Tibial nerve (tissue), 4 donors: Measurements from ENCODE around the gene GNB5. TPM values are rescaled to one million over a fixed set of nuclear protein-coding genes. Genes with fewer than 3 reads are reported as not detected.
"Not testable (repeated sequence)": the region's sequence is repeated elsewhere in the genome, so short reads cannot be mapped to it uniquely, and the experiment has no call there.

Experiments
- DNase-seq, 2 donors: peaks; one replicate each; pipeline ENCODE4 v3.0.0-alpha.2; 2019; ENCODE audit warnings: low spot score in 2 of 2
- H3K27ac ChIP-seq, 4 donors: fragments of 200-600 bp; sonication (generic) in 3 of 4; one replicate each; pipeline ENCODE4 v1.5.1; 2017 to 2019; ENCODE audit warnings: mild to moderate bottlenecking in 1 of 4
- H3K27me3 ChIP-seq, 2 donors: fragments of 200-600 bp; sonication (generic) in 1 of 2; one replicate each; pipeline versions ENCODE4 v1.5.1 to v1.6.0; 2017 to 2019
- H3K36me3 ChIP-seq, 3 donors: fragments of 200-600 bp; sonication (generic); one replicate each; pipeline ENCODE4 v1.5.1; 2018 to 2019
- H3K4me1 ChIP-seq, 4 donors: fragments of 200-600 bp; sonication (generic) in 3 of 4; one replicate each; pipeline ENCODE4 v1.5.1; 2017 to 2019
- H3K4me3 ChIP-seq, 4 donors: fragments of 200-600 bp; sonication (generic) in 3 of 4; one replicate each; pipeline ENCODE4 v1.5.1; 2017 to 2019; ENCODE audit warnings: mild to moderate bottlenecking in 1 of 4, moderate library complexity in 1 of 4
- H3K9me3 ChIP-seq, 4 donors: fragments of 200-600 bp; sonication (generic) in 3 of 4; one replicate each; pipeline ENCODE4 v1.5.1; 2017 to 2019
- CTCF ChIP-seq, 5 experiments: fragments of 200-600 bp in 3 of 5; fragments of 450-650 bp in 2 of 5; sonication (generic) in 3 of 5; IDR thresholded peaks; one replicate each; pipeline ENCODE4 v1.5.1; 2016 to 2019; ENCODE audit warnings: antibody characterized with exemption in 5 of 5, mild to moderate bottlenecking in 3 of 5, moderate library complexity in 2 of 5
- EP300 ChIP-seq, 2 donors: sonication (generic); formaldehyde crosslinking; IDR thresholded peaks; one replicate each; pipeline ENCODE4 v1.6.1; 2017; ENCODE audit warnings: antibody characterized with exemption in 2 of 2, mild to moderate bottlenecking in 1 of 2
- POLR2A ChIP-seq, 2 donors: fragments of 450-650 bp; IDR thresholded peaks; one replicate each; pipeline ENCODE4 v1.6.1; 2017; ENCODE audit warnings: antibody characterized with exemption in 2 of 2, mild to moderate bottlenecking in 2 of 2, moderate library complexity in 2 of 2
- WGBS, 2 donors: methylation state at CpG; one replicate each; pipeline ENCODE4 v1.1.5; 2018; 5-methylcytosine and 5-hydroxymethylcytosine counted together
- total RNA-seq, 4 donors: library from RNA; depleted of rRNA; stranded (reverse); fragments of >200 nt; gene quantifications; one replicate each; pipeline ENCODE4 v1.1.0, GENCODE V29; 2016

Gene GNB5
- total RNA-seq, 4 donors from 2014 or later: 5.5 to 24.1 (median 16.4) TPM

GRCh38 chr15:52086011-52086786, 105.0 kb downstream of the GNB5 start:
- Histone ChIP-seq H3K27ac (no peak overlapping the region), H3K4me1 (no peaks in the 10 kb centered on the region), H3K36me3 (no peaks in the 10 kb centered on the region), H3K4me3 (no peak overlapping the region), H3K9me3 (peaks cover 0 to 27% (median 4%) of the 10 kb centered on the region in 4 donors), H3K27me3 (no peaks in the 10 kb centered on the region)
- TF ChIP-seq POLR2A (IDR thresholded peaks at IDR 0.05) (no peak), EP300 (IDR thresholded peaks at IDR 0.05) (no peak), CTCF (IDR thresholded peaks at IDR 0.05) (no peak)
- DNase-seq: no peak
- 87 to 92% methylated on average over 5 of the region's 5 CpGs for WGBS, 2 donors

GRCh38 chr15:52085299-52085698, 105.9 kb downstream of the GNB5 start:
- H3K4me3 ChIP-seq: no peak overlapping the region
- H3K9me3 ChIP-seq: peaks cover 0 to 22% (median 4%) of the 10 kb centered on the region in 4 donors
- no peaks in the 10 kb centered on the region for H3K4me1 ChIP-seq
- no peaks in the 10 kb centered on the region for H3K27me3 ChIP-seq
- DNase-seq: no peak
- no peaks in the 10 kb centered on the region for H3K36me3 ChIP-seq
- no peak for TF ChIP-seq POLR2A (IDR thresholded peaks at IDR 0.05)
- TF ChIP-seq EP300 (IDR thresholded peaks at IDR 0.05): no peak
- no peak for TF ChIP-seq CTCF (IDR thresholded peaks at IDR 0.05)
- no peak overlapping the region for H3K27ac ChIP-seq

- WGBS, 2 donors: 56 to 58% methylated on average over 4 of the region's 4 CpGs
- H3K27ac ChIP-seq: no peak overlapping the region
- H3K36me3 ChIP-seq: no peaks in the 10 kb centered on the region
- no peak for TF ChIP-seq POLR2A (IDR thresholded peaks at IDR 0.05)
- no peak for TF ChIP-seq CTCF (IDR thresholded peaks at IDR 0.05)
- no peak for TF ChIP-seq EP300 (IDR thresholded peaks at IDR 0.05)
- no peak overlapping the region for H3K4me3 ChIP-seq
- peaks cover 0 to 14% (median 4%) of the 10 kb centered on the region in 4 donors for H3K9me3 ChIP-seq
- no peaks in the 10 kb centered on the region for H3K27me3 ChIP-seq
- DNase-seq: no peak
- no peaks in the 10 kb centered on the region for H3K4me1 ChIP-seq
Measured at GRCh38 chr15:52083603-52084002, 107.6 kb downstream of the GNB5 start.

- not testable (repeated sequence) for H3K4me3 ChIP-seq, H3K27ac ChIP-seq, H3K36me3 ChIP-seq, DNase-seq, H3K4me1 ChIP-seq, H3K27me3 ChIP-seq
- 76 to 100% methylated on average over 1 of the region's 1 CpG for WGBS, 2 donors
- H3K9me3 ChIP-seq: peaks cover 0 to 14% (median 4%) of the 10 kb centered on the region in 4 donors
Measured at GRCh38 chr15:52083037-52083359, 108.2 kb downstream of the GNB5 start.

GRCh38 chr15:52082197-52083036, 108.8 kb downstream of the GNB5 start:
- H3K9me3 ChIP-seq: peaks cover 0 to 14% (median 4%) of the 10 kb centered on the region in 4 donors
- no peaks in the 10 kb centered on the region for H3K4me1 ChIP-seq
- no peak overlapping the region for H3K27ac ChIP-seq
- no peak overlapping the region for H3K4me3 ChIP-seq
- no peaks in the 10 kb centered on the region for H3K27me3 ChIP-seq
- TF ChIP-seq POLR2A (IDR thresholded peaks at IDR 0.05) (no peak), CTCF (IDR thresholded peaks at IDR 0.05) (no peak), EP300 (IDR thresholded peaks at IDR 0.05) (no peak)
- WGBS, 2 donors: 79 to 83% methylated on average over 5 of the region's 5 CpGs
- no peaks in the 10 kb centered on the region for H3K36me3 ChIP-seq
- no peak for DNase-seq
